Loucy (cell line): ENCODE data around the gene TOGARAM1.

Source experiments
- H2AFZ ChIP-seq: fragments of 200-600 bp; sonication (generic); 2 replicates; pipeline ENCODE4 v1.6.0; 2016; ENCODE audit warnings: antibody characterized with exemption, mild to moderate bottlenecking, low read length, moderate library complexity
- H3F3A ChIP-seq: fragments of 200-600 bp; 2 replicates; pipeline ENCODE4 v1.6.0; 2016; ENCODE audit warnings: antibody characterized with exemption, low read depth, mild to moderate bottlenecking
- H3K27me3 ChIP-seq: fragments of 200-600 bp; sonication (generic); 2 replicates; pipeline ENCODE4 v1.6.1; 2014; ENCODE audit warnings: low read length, mild to moderate bottlenecking; ENCODE audit not compliant: insufficient read depth, poor library complexity, severe bottlenecking
- H3K36me3 ChIP-seq: fragments of 200-600 bp; sonication (generic); 2 replicates; pipeline ENCODE4 v1.6.1; 2016; ENCODE audit warnings: low read length; ENCODE audit not compliant: insufficient read depth
- H3K4me1 ChIP-seq: fragments of 200-600 bp; sonication (generic); 2 replicates; pipeline ENCODE4 v1.5.1; 2014; ENCODE audit warnings: low read length, mild to moderate bottlenecking; ENCODE audit not compliant: insufficient read depth, poor library complexity, severe bottlenecking
- H3K4me2 ChIP-seq: fragments of 200-600 bp; sonication (generic); 2 replicates; pipeline ENCODE4 v1.6.0; 2014; ENCODE audit warnings: antibody characterized with exemption, low read length, low read depth, mild to moderate bottlenecking; ENCODE audit not compliant: poor library complexity, severe bottlenecking
- H3K4me3 ChIP-seq: fragments of 200-600 bp; sonication (generic); 2 replicates; pipeline ENCODE4 v1.5.1; 2014; ENCODE audit warnings: low read length, mild to moderate bottlenecking, mixed read lengths; ENCODE audit not compliant: poor library complexity, severe bottlenecking
- H3K79me2 ChIP-seq: fragments of 200-600 bp; sonication (generic); 2 replicates; pipeline ENCODE4 v1.6.1; 2014; ENCODE audit warnings: low read length; ENCODE audit not compliant: insufficient read depth
- H3K9ac ChIP-seq: fragments of 200-600 bp; sonication (generic); 2 replicates; pipeline ENCODE4 v1.6.0; 2014; ENCODE audit warnings: mild to moderate bottlenecking, low read depth, low read length, moderate library complexity; ENCODE audit not compliant: poor library complexity, severe bottlenecking
- H3K9me2 ChIP-seq: fragments of 200-600 bp; sonication (generic); replicated peaks from 2 replicates; pipeline ENCODE4 v1.6.1; 2016; ENCODE audit warnings: low read depth, low read length, mixed read lengths
- H3K9me3 ChIP-seq: fragments of 200-600 bp; sonication (generic); 2 replicates; pipeline ENCODE4 v1.6.1; 2014; ENCODE audit warnings: mild to moderate bottlenecking, antibody characterized with exemption, low read length, low read depth; ENCODE audit not compliant: insufficient read depth
- H4K20me1 ChIP-seq: fragments of 200-600 bp; sonication (generic); 2 replicates; pipeline ENCODE4 v1.6.0; 2014; ENCODE audit warnings: antibody characterized with exemption, low read length, mild to moderate bottlenecking; ENCODE audit not compliant: insufficient read depth, poor library complexity, severe bottlenecking
- CTCF ChIP-seq: fragments of 200-600 bp; sonication (generic); conservative IDR thresholded peaks from 2 replicates; pipeline ENCODE4 v1.5.1; 2014; ENCODE audit warnings: mild to moderate bottlenecking, antibody characterized with exemption, low read length
- EZH2phosphoT487 ChIP-seq: fragments of 200-600 bp; IDR thresholded peaks from 2 replicates; pipeline ENCODE4 v1.6.1; 2018; ENCODE audit warnings: antibody characterized with exemption, mild to moderate bottlenecking, moderate library complexity, borderline replicate concordance

TOGARAM1 gene

GRCh38 chr14:45070215-45070614, 108.2 kb downstream of the TOGARAM1 start:
- H3K4me1 ChIP-seq = no peaks in the 10 kb centered on the region
- no peaks in the 10 kb centered on the region for H3K27me3 ChIP-seq
- no peaks in the 10 kb centered on the region for H3K79me2 ChIP-seq
- no peaks in the 10 kb centered on the region for H3K9me3 ChIP-seq
- no peaks in the 10 kb centered on the region for H3K36me3 ChIP-seq
- no peak overlapping the region for H3K9ac ChIP-seq
- H2AFZ ChIP-seq = no peak overlapping the region
- H3K4me3 ChIP-seq = no peak overlapping the region
- H3F3A ChIP-seq = no peaks in the 10 kb centered on the region
- no peaks in the 10 kb centered on the region for H3K9me2 ChIP-seq
- TF ChIP-seq EZH2phosphoT487 (no peak), CTCF (no peak)
- H4K20me1 ChIP-seq = no peaks in the 10 kb centered on the region
- no peak overlapping the region for H3K4me2 ChIP-seq

- no peaks in the 10 kb centered on the region for H3K79me2 ChIP-seq
- H3K36me3 ChIP-seq = no peaks in the 10 kb centered on the region
- no peaks in the 10 kb centered on the region for H3K9me3 ChIP-seq
- H3K4me3 ChIP-seq = no peak overlapping the region
- H3K27me3 ChIP-seq = no peaks in the 10 kb centered on the region
- H3F3A ChIP-seq = no peaks in the 10 kb centered on the region
- no peaks in the 10 kb centered on the region for H3K4me1 ChIP-seq
- H4K20me1 ChIP-seq = no peaks in the 10 kb centered on the region
- H3K9me2 ChIP-seq = no peaks in the 10 kb centered on the region
- H2AFZ ChIP-seq = no peak overlapping the region
- TF ChIP-seq CTCF (no peak), EZH2phosphoT487 (no peak)
- H3K9ac ChIP-seq = no peak overlapping the region
- H3K4me2 ChIP-seq = no peak overlapping the region
Observed at GRCh38 chr14:45072126-45072525, 110.1 kb downstream of the TOGARAM1 start.

- H4K20me1 ChIP-seq = no peaks in the 10 kb centered on the region
- H3F3A ChIP-seq = no peaks in the 10 kb centered on the region
- H3K9ac ChIP-seq = no peak overlapping the region
- TF ChIP-seq CTCF (no peak), EZH2phosphoT487 (no peak)
- no peaks in the 10 kb centered on the region for H3K79me2 ChIP-seq
- H3K4me3 ChIP-seq = no peak overlapping the region
- no peaks in the 10 kb centered on the region for H3K9me2 ChIP-seq
- no peaks in the 10 kb centered on the region for H3K27me3 ChIP-seq
- no peaks in the 10 kb centered on the region for H3K36me3 ChIP-seq
- no peaks in the 10 kb centered on the region for H3K4me1 ChIP-seq
- no peaks in the 10 kb centered on the region for H3K9me3 ChIP-seq
- H2AFZ ChIP-seq = no peak overlapping the region
- H3K4me2 ChIP-seq = no peak overlapping the region
Observed at GRCh38 chr14:45073231-45073879, 111.4 kb downstream of the TOGARAM1 start.
